ENCODE data around the gene FCER1G. TPM values are rescaled to one million over a fixed set of nuclear protein-coding genes. Genes with fewer than 3 reads are reported as not detected.

Gene FCER1G
- total and polyA plus RNA-seq, 4 donors: 25.4 to 77.1 (median 39.3) TPM

DNA sequence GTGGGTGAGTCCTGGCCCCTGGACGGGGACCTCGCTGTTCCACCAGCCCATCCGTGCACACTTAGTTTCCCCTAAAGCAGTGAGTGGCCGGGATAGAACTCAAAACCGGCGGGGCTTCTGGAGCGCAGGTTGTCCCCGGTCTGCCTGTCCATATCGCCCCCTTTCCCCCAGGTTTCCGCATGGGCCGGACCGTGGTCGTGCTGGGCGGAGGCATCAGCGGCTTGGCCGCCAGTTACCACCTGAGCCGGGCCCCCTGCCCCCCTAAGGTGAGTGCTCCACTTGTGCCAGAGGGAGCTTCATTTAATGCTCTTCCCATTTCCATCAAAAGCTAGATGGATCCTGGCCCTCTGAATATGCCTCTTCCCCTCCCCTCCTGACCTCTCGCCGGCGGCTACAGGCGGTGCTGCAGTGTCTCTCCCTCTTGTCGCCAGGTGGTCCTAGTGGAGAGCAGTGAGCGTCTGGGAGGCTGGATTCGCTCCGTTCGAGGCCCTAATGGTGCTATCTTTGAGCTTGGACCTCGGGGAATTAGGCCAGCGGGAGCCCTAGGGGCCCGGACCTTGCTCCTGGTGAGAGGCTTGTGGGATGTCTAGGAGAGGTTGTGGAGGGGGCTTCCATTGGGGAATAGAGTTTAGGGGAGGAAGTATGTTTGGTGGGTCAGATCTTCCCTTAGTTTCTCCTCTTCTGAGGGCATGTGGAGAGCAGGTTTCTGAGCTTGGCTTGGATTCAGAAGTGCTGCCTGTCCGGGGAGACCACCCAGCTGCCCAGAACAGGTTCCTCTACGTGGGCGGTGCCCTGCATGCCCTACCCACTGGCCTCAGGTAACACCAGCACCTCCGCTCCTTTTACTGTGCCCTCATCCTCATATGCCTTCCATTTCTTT lies 48.2 kb upstream of the FCER1G start:
- TF ChIP-seq, protein P1, sequence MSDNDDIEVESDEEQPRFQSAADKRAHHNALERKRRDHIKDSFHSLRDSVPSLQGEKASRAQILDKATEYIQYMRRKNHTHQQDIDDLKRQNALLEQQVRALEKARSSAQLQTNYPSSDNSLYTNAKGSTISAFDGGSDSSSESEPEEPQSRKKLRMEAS (IDR thresholded peaks at IDR 0.05): no peak
- TF ChIP-seq FOXA2 (IDR thresholded peaks at IDR 0.05) (no peak), RXRA (IDR thresholded peaks at IDR 0.05) (no peak), GABPA (IDR thresholded peaks at IDR 0.05 in 1 of 2, conservative IDR thresholded peaks at IDR 0.05 in 1 of 2) (no peak)
- H3K36me3 ChIP-seq (ENCODE audit: control insufficient read depth in 4 of 4, insufficient read depth in 3 of 4, low read depth in 1 of 4, low read length in 3 of 4): peaks cover 2 to 39% (median 20%) of the 10 kb centered on the region in 4 donors
- H3K4me1 ChIP-seq (ENCODE audit: control insufficient read depth in 4 of 4, insufficient read depth in 4 of 4, low read length in 3 of 4): peaks cover 4 to 25% (median 19%) of the 10 kb centered on the region in 4 donors
- 10% methylated on average over 33 of the region's 33 CpGs for WGBS
- peak overlapping the region; percentile 6 to 79 for H3K27ac ChIP-seq (ENCODE audit: low read depth in 1 of 2, low read length in 2 of 2)
- H3K9me3 ChIP-seq (ENCODE audit: control insufficient read depth in 4 of 4, low read length in 3 of 4): no peaks in the 10 kb centered on the region
- H3K4me3 ChIP-seq (ENCODE audit: low read depth in 1 of 3, low read length in 3 of 3): peak overlapping the region; percentile 67 to 86 (median 82)
- no peak for DNase-seq (ENCODE audit: low spot score)
- peak overlapping the region; percentile 66 to 84 for H3K9ac ChIP-seq (ENCODE audit: low read depth in 1 of 2, low read length in 2 of 2)
- H3K27me3 ChIP-seq (ENCODE audit: control insufficient read depth in 4 of 4, insufficient read depth in 4 of 4, low read length in 3 of 4): no peaks in the 10 kb centered on the region

GRCh38 chr1:161168906-161169305 lies 46.2 kb upstream of the FCER1G start:
- no peak for TF ChIP-seq FOXA1 (IDR thresholded peaks at IDR 0.05)
- TF ChIP-seq ZBTB33 (IDR thresholded peaks at IDR 0.05): no peak
- TF ChIP-seq SP1 (IDR thresholded peaks at IDR 0.05): no peak
- no peak for TF ChIP-seq CTCF (IDR thresholded peaks at IDR 0.05; ENCODE audit: low read depth, low read length, missing input control)
- DNase-seq (ENCODE audit: low spot score): no peak
- Histone ChIP-seq H3K4me3 (ENCODE audit: low read depth in 1 of 3, low read length in 3 of 3) (no peak overlapping the region), H3K9ac (ENCODE audit: low read depth in 1 of 2, low read length in 2 of 2) (no peak overlapping the region), H3K27ac (ENCODE audit: low read depth in 1 of 2, low read length in 2 of 2) (no peak overlapping the region), H3K9me3 (ENCODE audit: control insufficient read depth in 4 of 4, low read length in 3 of 4) (no peaks in the 10 kb centered on the region), H3K4me1 (ENCODE audit: control insufficient read depth in 4 of 4, insufficient read depth in 4 of 4, low read length in 3 of 4) (peaks cover 4 to 37% (median 28%) of the 10 kb centered on the region in 4 donors), H3K27me3 (ENCODE audit: control insufficient read depth in 4 of 4, insufficient read depth in 4 of 4, low read length in 3 of 4) (no peaks in the 10 kb centered on the region), H3K36me3 (ENCODE audit: control insufficient read depth in 4 of 4, insufficient read depth in 3 of 4, low read depth in 1 of 4, low read length in 3 of 4) (peaks cover 2 to 44% (median 29%) of the 10 kb centered on the region in 4 donors)
- 95% methylated on average over 9 of the region's 9 CpGs for WGBS

DNA sequence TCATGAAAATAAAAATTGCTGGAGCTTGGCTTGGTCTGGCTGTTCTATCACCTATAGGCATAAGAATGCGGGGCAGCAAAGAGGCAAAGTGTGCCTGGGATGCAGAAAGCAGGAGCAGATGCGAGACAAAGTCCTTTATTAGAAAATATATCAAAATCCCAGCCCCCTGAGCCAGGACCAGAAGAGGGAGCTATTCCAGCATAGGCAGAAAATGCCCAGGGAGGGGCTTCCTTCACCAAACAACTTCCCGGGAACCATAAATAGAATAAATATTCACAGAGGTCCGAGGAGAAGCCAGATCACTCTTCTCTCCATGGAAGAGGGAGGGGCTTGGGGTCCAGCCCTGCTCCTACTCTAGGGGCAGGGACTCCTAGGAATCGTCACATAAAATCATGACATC lies 43.9 kb upstream of the FCER1G start:
- Histone ChIP-seq H3K9me3 (ENCODE audit: control insufficient read depth in 4 of 4, low read length in 3 of 4) (no peaks in the 10 kb centered on the region), H3K4me3 (ENCODE audit: low read depth in 1 of 3, low read length in 3 of 3) (no peak overlapping the region), H3K36me3 (ENCODE audit: control insufficient read depth in 4 of 4, insufficient read depth in 3 of 4, low read depth in 1 of 4, low read length in 3 of 4) (peaks cover 2 to 46% (median 31%) of the 10 kb centered on the region in 4 donors), H3K9ac (ENCODE audit: low read depth in 1 of 2, low read length in 2 of 2) (no peak overlapping the region), H3K4me1 (ENCODE audit: control insufficient read depth in 4 of 4, insufficient read depth in 4 of 4, low read length in 3 of 4) (peaks cover 4 to 28% (median 22%) of the 10 kb centered on the region in 4 donors), H3K27me3 (ENCODE audit: control insufficient read depth in 4 of 4, insufficient read depth in 4 of 4, low read length in 3 of 4) (no peaks in the 10 kb centered on the region), H3K27ac (ENCODE audit: low read depth in 1 of 2, low read length in 2 of 2) (no peak overlapping the region)
- DNase-seq (ENCODE audit: low spot score): no peak
- TF ChIP-seq NR2F2 (IDR thresholded peaks at IDR 0.05) (no peak), YY1 (IDR thresholded peaks at IDR 0.05) (no peak), FOXA2 (IDR thresholded peaks at IDR 0.05) (no peak), JUND (IDR thresholded peaks at IDR 0.05) (no peak), SP1 (IDR thresholded peaks at IDR 0.05) (no peak), EGR1 (IDR thresholded peaks at IDR 0.05; ENCODE audit: low read depth in 2 of 2) (no peak)
- WGBS: 73% methylated on average over 5 of the region's 5 CpGs
